HEK293T (cell line): ENCODE results near the gene MSH2.

Experiments used
- ELF4 ChIP-seq: fragments of 450-650 bp; IDR thresholded peaks from 2 replicates; pipeline ENCODE4 v1.6.1; 2017; ENCODE audit warnings: antibody characterized with exemption
- FOXA1 ChIP-seq: fragments of 450-650 bp; IDR thresholded peaks from 2 replicates; pipeline ENCODE4 v1.6.1; 2016; ENCODE audit warnings: mild to moderate bottlenecking
- FOXM1 ChIP-seq: fragments of 450-650 bp; IDR thresholded peaks from 2 replicates; pipeline ENCODE4 v1.6.1; 2017; ENCODE audit warnings: mild to moderate bottlenecking, borderline replicate concordance
- SP1 ChIP-seq: fragments of 450-650 bp; IDR thresholded peaks from 2 replicates; pipeline ENCODE4 v1.6.1; 2017
- SUZ12 ChIP-seq: fragments of 450-650 bp; IDR thresholded peaks from 2 replicates; pipeline ENCODE4 v1.6.1; 2016; ENCODE audit warnings: mild to moderate bottlenecking
- TARDBP ChIP-seq: fragments of 450-650 bp; IDR thresholded peaks from 2 replicates; pipeline ENCODE4 v1.6.1; 2016

GRCh38 chr2:47373747-47374146, 29.2 kb upstream of the MSH2 start:
- TF ChIP-seq TARDBP: no peak
- no peak for TF ChIP-seq ELF4
- TF ChIP-seq SP1: no peak
- TF ChIP-seq SUZ12: no peak
- no peak for TF ChIP-seq FOXM1
- TF ChIP-seq FOXA1: no peak
